K562 (cell line): Measurements from ENCODE around the gene ZNF853. TPM values are rescaled to one million over a fixed set of nuclear protein-coding genes. Genes with fewer than 3 reads are reported as not detected.

Source experiments
- SOX6 ChIP-seq: fragments of 450-650 bp; IDR thresholded peaks from 2 replicates; pipeline ENCODE4 v1.6.1; 2014; ENCODE audit warnings: mild to moderate bottlenecking
- polyA plus RNA-seq, 8 experiments: library from polyadenylated mRNA; depleted of rRNA in 4 of 8; stranded (reverse) in 5 of 8; unstranded in 3 of 8; fragments of >200 nt; fragmentation: Nextera tagmentation in 2 of 8; fragmentation: Illumina TruSeq in 1 of 8; extraction: Ambion mirVana in 2 of 8; extraction: Trizol in 1 of 8; gene quantifications; 2 replicates each; pipeline versions ENCODE4 v1.2.1 to v1.2.3, GENCODE V29; 2011 to 2014; ENCODE audit warnings: inconsistent platforms in 1 of 8, missing spikeins in 1 of 8
- total RNA-seq, 7 experiments: library from RNA; depleted of rRNA in 6 of 7; stranded (reverse); fragments of >200 nt in 6 of 7; fragmentation: Illumina TruSeq in 2 of 7; extraction: Trizol in 2 of 7; gene quantifications; 2 replicates each; pipeline versions ENCODE4 v1.2.1 to v1.2.3, GENCODE V29; 2011 to 2021; ENCODE audit warnings: low replicate concordance in 1 of 7
- TF ChIP-seq, protein P1 (sequence below), 2 experiments: fragments of 450-650 bp; formaldehyde crosslinking in 1 of 2; IDR thresholded peaks; 2 replicates each; pipeline versions ENCODE4 v1.4.0 to v1.6.1; 2014 to 2020; ENCODE audit warnings: mild to moderate bottlenecking in 2 of 2, borderline replicate concordance in 1 of 2, low read depth in 1 of 2

ZNF853 gene
- total and polyA plus RNA-seq, 9 of the 15 experiments (the other 6 are each of a cell fraction or from before 2014, with no cell fraction given) = 0.03 TPM; not detected in 8

GRCh38 chr7:6640246-6640721, 24.9 kb downstream of the ZNF853 start (continued):
- peak; percentile 23; the same call in 1 of the 2 replicates for TF ChIP-seq SOX6
- TF ChIP-seq, protein P1, sequence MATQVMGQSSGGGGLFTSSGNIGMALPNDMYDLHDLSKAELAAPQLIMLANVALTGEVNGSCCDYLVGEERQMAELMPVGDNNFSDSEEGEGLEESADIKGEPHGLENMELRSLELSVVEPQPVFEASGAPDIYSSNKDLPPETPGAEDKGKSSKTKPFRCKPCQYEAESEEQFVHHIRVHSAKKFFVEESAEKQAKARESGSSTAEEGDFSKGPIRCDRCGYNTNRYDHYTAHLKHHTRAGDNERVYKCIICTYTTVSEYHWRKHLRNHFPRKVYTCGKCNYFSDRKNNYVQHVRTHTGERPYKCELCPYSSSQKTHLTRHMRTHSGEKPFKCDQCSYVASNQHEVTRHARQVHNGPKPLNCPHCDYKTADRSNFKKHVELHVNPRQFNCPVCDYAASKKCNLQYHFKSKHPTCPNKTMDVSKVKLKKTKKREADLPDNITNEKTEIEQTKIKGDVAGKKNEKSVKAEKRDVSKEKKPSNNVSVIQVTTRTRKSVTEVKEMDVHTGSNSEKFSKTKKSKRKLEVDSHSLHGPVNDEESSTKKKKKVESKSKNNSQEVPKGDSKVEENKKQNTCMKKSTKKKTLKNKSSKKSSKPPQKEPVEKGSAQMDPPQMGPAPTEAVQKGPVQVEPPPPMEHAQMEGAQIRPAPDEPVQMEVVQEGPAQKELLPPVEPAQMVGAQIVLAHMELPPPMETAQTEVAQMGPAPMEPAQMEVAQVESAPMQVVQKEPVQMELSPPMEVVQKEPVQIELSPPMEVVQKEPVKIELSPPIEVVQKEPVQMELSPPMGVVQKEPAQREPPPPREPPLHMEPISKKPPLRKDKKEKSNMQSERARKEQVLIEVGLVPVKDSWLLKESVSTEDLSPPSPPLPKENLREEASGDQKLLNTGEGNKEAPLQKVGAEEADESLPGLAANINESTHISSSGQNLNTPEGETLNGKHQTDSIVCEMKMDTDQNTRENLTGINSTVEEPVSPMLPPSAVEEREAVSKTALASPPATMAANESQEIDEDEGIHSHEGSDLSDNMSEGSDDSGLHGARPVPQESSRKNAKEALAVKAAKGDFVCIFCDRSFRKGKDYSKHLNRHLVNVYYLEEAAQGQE (IDR thresholded peaks at IDR 0.05; ENCODE audit: borderline replicate concordance) = peak; percentile 76
- TF ChIP-seq, protein P1 (CRISPR knock-in tag; IDR thresholded peaks at IDR 0.05; ENCODE audit: low read depth) = no peak
